GM18873 (cell line): ENCODE results near the gene EVI5.

ENCODE experiments used
- ATAC-seq: cut with Tn5 transposase; IDR thresholded peaks from one replicate; pipeline ENCODE4 v1.9.1; 2021; ENCODE audit warnings: mild to moderate bottlenecking, moderate library complexity, moderate number of reproducible peaks; ENCODE audit not compliant: unreplicated experiment, low FRiP score

Gene EVI5

GRCh38 chr1:92473781-92474495, 311.0 kb downstream of the EVI5 start:
- ATAC-seq = peak; percentile 67

DNA sequence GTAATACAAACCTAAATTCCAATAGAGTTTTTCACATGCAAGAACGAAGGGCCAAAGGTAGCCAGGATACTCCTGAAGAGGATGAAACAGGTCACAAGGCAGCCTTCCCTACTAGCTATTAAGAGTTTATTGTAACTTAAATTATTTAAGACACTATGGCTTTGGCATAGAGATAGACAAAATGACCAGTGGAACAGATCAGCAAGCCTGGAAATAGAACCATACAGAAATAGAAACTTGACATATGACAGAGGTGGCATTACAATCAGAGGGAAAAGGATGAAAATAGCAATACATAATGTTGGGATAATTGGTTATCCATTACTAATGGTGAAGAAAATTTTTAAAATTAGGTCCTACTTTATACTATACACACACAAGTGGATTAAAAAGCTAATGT, 314.7 kb downstream of the EVI5 start:
- no peak for ATAC-seq

- ATAC-seq = no peak
Measured at GRCh38 chr1:92466683-92467352, 318.1 kb downstream of the EVI5 start.

GRCh38 chr1:92465256-92465647, 319.7 kb downstream of the EVI5 start:
- no peak for ATAC-seq

DNA sequence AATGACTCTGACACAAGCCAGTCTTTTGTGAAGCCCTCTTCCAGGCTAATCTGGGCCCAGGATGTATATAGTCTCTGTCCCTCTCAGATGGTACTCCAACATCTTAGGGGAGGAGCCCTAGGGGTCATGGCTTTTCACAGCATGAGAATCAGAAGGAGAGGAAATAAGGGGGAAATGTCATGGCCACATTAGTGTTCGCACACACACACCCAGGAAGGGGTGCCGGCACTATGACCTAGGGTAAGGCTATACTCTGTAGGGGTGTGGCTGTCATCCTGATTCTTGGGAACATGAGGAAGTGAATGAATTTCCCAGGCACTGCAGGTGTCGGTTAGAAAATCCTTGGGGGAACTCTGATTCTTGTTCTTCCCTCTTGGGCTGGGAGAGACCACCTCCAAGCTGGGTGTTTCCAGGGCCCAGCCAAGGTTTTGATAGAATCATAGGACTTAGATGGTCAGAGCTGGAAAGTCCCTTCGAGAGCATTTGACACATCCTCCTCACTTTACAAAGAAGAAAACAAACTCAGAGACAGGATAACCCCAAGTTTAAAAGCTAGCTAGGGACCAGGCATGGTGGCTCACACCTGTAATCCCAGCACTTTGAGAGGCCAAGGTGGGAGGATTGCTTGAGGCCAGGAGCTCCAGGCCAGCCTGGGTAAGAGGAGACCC, 320.2 kb downstream of the EVI5 start:
- ATAC-seq = no peak

DNA sequence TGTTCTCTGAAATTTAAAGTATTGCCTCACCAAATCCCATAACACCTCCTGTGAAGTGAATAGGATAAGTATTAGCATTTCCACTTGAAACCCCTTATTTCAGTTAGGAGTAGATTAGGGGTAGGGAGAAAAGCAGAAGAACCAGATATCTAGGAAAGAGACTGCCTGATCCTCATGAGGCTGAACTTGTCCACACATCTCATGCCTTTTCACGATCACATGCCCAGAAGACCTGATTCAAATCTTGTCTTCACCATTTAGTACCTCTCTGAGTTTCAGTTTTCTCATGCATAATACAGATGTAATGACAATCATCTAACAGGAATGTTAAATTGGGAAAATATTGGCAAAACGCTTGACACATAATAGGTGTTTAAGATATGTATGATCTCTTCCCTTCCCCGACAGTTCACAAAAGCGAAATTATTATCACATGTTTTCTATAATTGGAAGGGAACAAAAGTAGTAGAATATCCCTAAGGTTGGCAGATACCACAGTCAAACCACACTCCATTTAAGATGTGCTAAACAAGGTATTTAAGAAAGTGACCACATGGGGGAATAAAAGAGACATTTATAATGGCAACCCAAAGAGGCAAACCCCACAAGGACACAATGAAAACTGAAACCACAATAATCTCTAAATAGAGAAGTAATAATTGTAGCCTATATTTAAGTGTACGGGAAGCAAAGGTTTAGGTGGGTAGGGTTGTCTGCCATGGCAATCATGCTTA, 323.4 kb downstream of the EVI5 start:
- peak; percentile 57 for ATAC-seq

GRCh38 chr1:92459871-92460320, 325.0 kb downstream of the EVI5 start:
- no peak for ATAC-seq
